BLaER1 treated with 17β-estradiol and CSF1 and Interleukin-3, amounts not matched to agents 10 nM and 100 nM (cell line): ENCODE measurements around the gene SLC39A11.
"Not testable (repeated sequence)": the region's sequence is repeated elsewhere in the genome, so short reads cannot be mapped to it uniquely, and the experiment has no call there.

Experiments
- H3K27ac ChIP-seq, 11 experiments: shearing (Covaris generic); formaldehyde crosslinking; 2 replicates each; pipeline ENCODE4 v1.8.1; 2022
- H3K27me3 ChIP-seq, 11 experiments: shearing (Covaris generic); formaldehyde crosslinking; 2 replicates each; pipeline ENCODE4 v1.8.1; 2022
- H3K36me3 ChIP-seq, 11 experiments: shearing (Covaris generic); formaldehyde crosslinking; 2 replicates each; pipeline ENCODE4 v1.8.1; 2022
- H3K4me1 ChIP-seq, 10 experiments: shearing (Covaris generic); formaldehyde crosslinking; 2 replicates each; pipeline ENCODE4 v1.8.1; 2022
- H3K4me2 ChIP-seq, 11 experiments: shearing (Covaris generic); formaldehyde crosslinking; 2 replicates each; pipeline ENCODE4 v1.8.1; 2022
- H3K4me3 ChIP-seq, 10 experiments: shearing (Covaris generic); formaldehyde crosslinking; 2 replicates each; pipeline ENCODE4 v1.8.1; 2022
- H3K9ac ChIP-seq, 11 experiments: shearing (Covaris generic); formaldehyde crosslinking; 2 replicates each; pipeline ENCODE4 v1.8.1; 2022
- H3K9me3 ChIP-seq, 11 experiments: shearing (Covaris generic); formaldehyde crosslinking; replicated peaks in 1 of 11; 2 replicates each; pipeline ENCODE4 v1.8.1; 2022
- H4K20me1 ChIP-seq, 11 experiments: shearing (Covaris generic); formaldehyde crosslinking; 2 replicates each; pipeline ENCODE4 v1.8.1; 2022
- Cebpa-rat ChIP-seq, 11 experiments: shearing (Covaris generic); IDR thresholded peaks; 2 replicates each; pipeline ENCODE4 v1.8.1; 2022

The SLC39A11 gene

DNA sequence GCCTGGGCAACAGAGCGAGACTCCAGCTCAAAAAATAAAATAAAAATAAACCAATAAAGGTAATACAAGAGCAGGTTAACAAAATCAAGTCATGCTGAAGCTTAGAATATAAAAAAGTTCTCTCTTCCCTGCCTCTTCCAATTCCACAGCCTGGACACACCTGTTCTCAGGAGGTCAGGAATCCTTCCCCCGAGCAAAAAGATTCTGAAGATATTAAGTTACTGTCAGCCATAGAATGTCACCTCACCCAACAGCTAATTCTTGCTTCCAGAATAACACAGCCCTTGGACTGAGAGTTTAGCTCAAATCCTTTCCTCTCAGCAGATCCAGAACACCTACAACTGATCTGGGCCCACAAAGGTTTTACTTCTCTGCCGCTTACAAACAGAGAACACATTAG, 27.1 kb downstream of the SLC39A11 start:
- Histone ChIP-seq H3K9me3 (peaks cover 3 to 41% (median 19%) of the 10 kb centered on the region in 11 experiments; a peak in 20 of 22 replicates), H3K4me2 (no peak overlapping the region), H3K4me1 (peaks cover 4 to 44% (median 37%) of the 10 kb centered on the region in 10 experiments; a peak in 17 of 20 replicates), H3K27ac (no peak overlapping the region), H3K36me3 (peaks cover 13 to 40% (median 37%) of the 10 kb centered on the region in 11 experiments; a peak in 20 of 22 replicates), H3K9ac (no peak overlapping the region), H3K4me3 (no peak overlapping the region), H3K27me3 (no peaks in the 10 kb centered on the region), H4K20me1 (peaks cover 0 to 3% (median 0%) of the 10 kb centered on the region in 11 experiments; a peak in 2 of 22 replicates)
- no peak for TF ChIP-seq Cebpa-rat (IDR thresholded peaks at IDR 0.05)

DNA sequence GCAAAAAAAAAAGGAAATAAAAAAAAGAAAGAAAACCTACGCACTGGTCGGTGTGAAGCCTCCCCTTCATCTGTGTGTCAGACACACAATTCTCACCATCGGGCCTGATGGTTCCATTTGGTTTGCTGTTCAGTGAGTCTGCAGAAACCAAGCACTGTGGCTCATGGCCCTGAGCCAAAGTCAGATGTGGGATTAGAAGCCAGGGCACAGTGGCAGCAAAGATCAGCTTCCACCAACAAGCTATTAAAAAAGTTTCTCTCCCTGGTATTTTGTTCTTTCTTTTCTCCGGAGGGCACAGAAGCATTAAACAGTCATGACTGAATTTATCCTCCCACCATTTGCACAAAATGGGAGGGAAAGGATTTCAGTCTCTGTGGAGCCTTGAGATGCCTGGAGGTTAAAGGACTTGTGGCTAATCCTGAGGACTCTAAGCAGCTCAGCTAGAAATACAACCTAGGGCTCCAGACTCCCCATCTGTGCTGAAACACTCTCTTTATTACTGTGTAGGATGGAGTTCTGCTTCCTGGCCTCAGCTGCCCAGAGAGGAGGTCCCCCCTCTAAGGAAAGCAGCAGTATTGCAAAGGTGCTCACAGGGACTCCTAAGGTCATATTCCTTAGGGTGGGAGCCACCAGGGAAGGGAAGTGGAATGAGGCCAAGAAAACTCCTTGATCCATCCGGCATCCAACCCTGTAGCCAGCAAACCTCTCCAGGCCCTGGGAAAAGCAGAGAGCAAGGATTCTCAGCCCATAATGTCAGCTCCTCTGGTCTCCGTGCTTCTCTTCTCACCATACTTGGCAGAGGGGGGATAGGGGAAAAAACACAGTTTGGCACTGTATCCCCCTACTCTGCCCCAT, 28.2 kb downstream of the SLC39A11 start:
- TF ChIP-seq Cebpa-rat (IDR thresholded peaks at IDR 0.05): no peak
- Histone ChIP-seq H3K4me3 (no peak overlapping the region), H3K27me3 (no peaks in the 10 kb centered on the region), H3K4me2 (peak overlapping the region in 8 of 11 experiments; percentile 11 to 47 (median 32); a peak in 15 of 22 replicates), H3K4me1 (peaks cover 4 to 34% (median 28%) of the 10 kb centered on the region in 10 experiments; a peak in 17 of 20 replicates), H3K9me3 (peaks cover 3 to 31% (median 10%) of the 10 kb centered on the region in 11 experiments; a peak in 16 of 22 replicates), H3K36me3 (peaks cover 12 to 40% (median 30%) of the 10 kb centered on the region in 11 experiments; a peak in 19 of 22 replicates), H3K27ac (no peak overlapping the region), H3K9ac (no peak overlapping the region), H4K20me1 (peaks cover 0 to 3% (median 0%) of the 10 kb centered on the region in 11 experiments; a peak in 2 of 22 replicates)

DNA sequence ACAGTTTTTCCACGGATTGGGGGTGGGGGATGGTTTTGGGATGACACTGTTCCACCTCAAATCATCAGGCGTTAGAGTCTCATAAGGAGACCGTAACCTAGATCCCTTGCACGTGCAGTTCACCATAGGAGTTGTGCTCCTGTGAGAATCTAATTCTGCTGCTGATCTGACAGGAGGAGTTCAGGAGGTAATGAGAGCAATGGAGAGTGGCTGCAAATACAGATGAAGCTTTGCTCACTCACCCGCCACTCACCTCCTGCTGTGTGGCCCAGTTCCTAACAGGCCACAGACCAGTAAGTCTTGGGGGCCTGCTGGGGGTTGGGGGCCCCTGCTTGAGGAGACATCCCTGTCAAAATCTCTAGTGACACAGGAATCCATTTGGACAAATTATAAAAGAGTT, 29.8 kb downstream of the SLC39A11 start:
- Histone ChIP-seq H3K9me3 (peaks cover 0 to 20% (median 10%) of the 10 kb centered on the region in 11 experiments; a peak in 12 of 22 replicates), H3K27ac (no peak overlapping the region), H3K27me3 (no peaks in the 10 kb centered on the region), H3K4me1 (peaks cover 4 to 22% (median 13%) of the 10 kb centered on the region in 10 experiments; a peak in 14 of 20 replicates), H3K9ac (no peak overlapping the region), H3K36me3 (peaks cover 8 to 36% (median 23%) of the 10 kb centered on the region in 11 experiments; a peak in 19 of 22 replicates), H4K20me1 (peaks cover 0 to 3% (median 0%) of the 10 kb centered on the region in 11 experiments; a peak in 2 of 22 replicates), H3K4me2 (no peak overlapping the region), H3K4me3 (no peak overlapping the region)
- TF ChIP-seq Cebpa-rat (IDR thresholded peaks at IDR 0.05): no peak

DNA sequence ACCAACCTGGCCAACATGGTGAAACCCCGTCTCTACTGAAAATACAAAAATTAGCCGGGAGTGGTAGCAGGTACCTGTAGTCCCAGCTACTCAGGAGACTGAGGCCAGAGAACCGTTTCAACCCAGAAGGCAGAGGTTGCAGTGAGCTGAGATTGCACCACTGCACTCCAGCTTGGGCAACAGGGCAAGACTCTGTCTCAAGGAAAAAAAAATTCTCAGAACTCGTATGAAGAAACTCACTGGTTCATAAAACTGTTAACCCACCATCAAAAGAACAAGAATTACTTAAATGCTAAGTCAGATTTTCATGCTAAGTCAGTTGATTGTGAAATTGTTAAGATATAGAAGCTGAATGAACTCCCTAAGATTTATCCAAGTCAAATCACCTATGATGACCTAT, 31.3 kb downstream of the SLC39A11 start:
- H3K36me3 ChIP-seq: peaks cover 0 to 20% (median 10%) of the 10 kb centered on the region in 11 experiments; a peak in 12 of 22 replicates
- H3K4me3 ChIP-seq: no peak overlapping the region
- TF ChIP-seq Cebpa-rat (IDR thresholded peaks at IDR 0.05): no peak
- H3K27ac ChIP-seq: no peak overlapping the region
- H3K4me1 ChIP-seq: peaks cover 4 to 21% (median 13%) of the 10 kb centered on the region in 10 experiments; a peak in 14 of 20 replicates
- peaks cover 0 to 3% (median 0%) of the 10 kb centered on the region in 11 experiments; a peak in 2 of 22 replicates for H4K20me1 ChIP-seq
- H3K27me3 ChIP-seq: no peaks in the 10 kb centered on the region
- no peak overlapping the region for H3K9ac ChIP-seq
- H3K9me3 ChIP-seq: peaks cover 0 to 7% (median under 1%) of the 10 kb centered on the region in 11 experiments; a peak in 8 of 22 replicates
- H3K4me2 ChIP-seq: no peak overlapping the region

DNA sequence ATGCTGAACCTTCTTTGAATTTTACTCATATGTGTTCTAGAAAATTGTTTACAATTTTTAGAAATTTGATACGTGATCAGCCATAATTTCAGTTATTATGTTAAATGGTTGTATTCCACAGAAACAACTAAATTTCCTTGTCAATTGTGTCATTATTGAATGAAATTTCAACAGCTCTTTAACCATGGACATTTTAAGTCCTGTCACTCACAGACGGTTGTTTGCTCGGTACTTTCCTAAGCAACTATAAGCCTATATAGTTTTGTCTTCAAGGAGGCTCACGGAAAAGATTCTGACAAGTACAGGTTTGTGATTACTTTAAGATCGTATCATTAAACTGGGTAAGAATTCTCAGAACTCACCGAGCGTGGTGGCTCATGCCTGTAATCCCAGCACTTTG, 31.8 kb downstream of the SLC39A11 start:
- peaks cover 4 to 21% (median 13%) of the 10 kb centered on the region in 10 experiments; a peak in 14 of 20 replicates for H3K4me1 ChIP-seq
- no peaks in the 10 kb centered on the region for H3K27me3 ChIP-seq
- no peak overlapping the region for H3K4me2 ChIP-seq
- H3K36me3 ChIP-seq: peaks cover 0 to 18% (median 7%) of the 10 kb centered on the region in 11 experiments; a peak in 10 of 22 replicates
- H3K9ac ChIP-seq: no peak overlapping the region
- peaks cover 0 to 7% (median 0%) of the 10 kb centered on the region in 11 experiments; a peak in 4 of 22 replicates for H3K9me3 ChIP-seq
- TF ChIP-seq Cebpa-rat (IDR thresholded peaks at IDR 0.05): no peak
- no peak overlapping the region for H3K27ac ChIP-seq
- H4K20me1 ChIP-seq: peaks cover 0 to 3% (median 0%) of the 10 kb centered on the region in 11 experiments; a peak in 2 of 22 replicates
- no peak overlapping the region for H3K4me3 ChIP-seq

DNA sequence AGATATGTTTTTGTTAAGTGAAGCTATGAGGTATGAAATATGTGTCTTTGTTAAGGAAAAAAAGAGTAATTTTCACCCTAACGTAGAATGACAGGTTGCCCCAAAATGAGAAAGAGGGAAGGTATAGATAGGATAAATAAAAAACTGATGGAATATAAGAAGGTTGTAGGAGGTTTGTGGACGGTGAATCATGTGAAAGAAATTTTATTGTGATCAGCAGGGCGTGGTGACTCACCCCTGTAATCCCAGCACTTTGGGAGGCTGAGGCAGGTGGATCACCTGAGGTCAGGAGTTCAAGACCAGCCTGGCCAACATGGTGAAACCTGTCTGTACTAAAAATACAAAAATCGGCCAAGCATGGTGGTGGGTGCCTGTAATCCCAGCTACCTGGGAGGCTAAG, 32.8 kb downstream of the SLC39A11 start:
- H3K36me3 ChIP-seq: peaks cover 0 to 16% (median 7%) of the 10 kb centered on the region in 11 experiments; a peak in 9 of 22 replicates
- not testable (repeated sequence) for H3K27me3 ChIP-seq, H3K27ac ChIP-seq, H3K4me2 ChIP-seq, H4K20me1 ChIP-seq, H3K4me3 ChIP-seq, H3K9ac ChIP-seq, H3K9me3 ChIP-seq
- H3K4me1 ChIP-seq: peaks cover 4 to 20% (median 12%) of the 10 kb centered on the region in 10 experiments; a peak in 14 of 20 replicates

DNA sequence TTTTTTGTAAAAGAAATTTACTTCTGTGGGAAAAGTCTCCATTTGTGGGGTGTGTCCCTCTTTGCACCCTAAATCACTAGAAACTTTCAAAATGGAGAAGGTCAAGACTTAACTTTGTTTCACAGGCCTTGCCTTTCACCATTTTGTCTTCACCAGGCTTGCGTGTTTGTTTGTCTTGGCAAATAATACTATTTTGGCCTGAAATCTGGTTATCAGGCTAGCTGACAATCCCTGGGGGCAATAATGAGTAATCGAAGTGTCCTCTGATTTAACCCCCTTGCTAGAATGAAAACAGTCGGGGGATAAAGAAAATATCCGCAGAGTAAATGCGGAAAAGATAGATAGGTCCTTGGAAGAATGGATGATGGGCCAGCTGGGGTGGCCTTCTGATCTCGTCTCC, 34.5 kb downstream of the SLC39A11 start:
- no peaks in the 10 kb centered on the region for H3K27me3 ChIP-seq
- H3K9me3 ChIP-seq: peaks cover 0 to 7% (median 0%) of the 10 kb centered on the region in 11 experiments; a peak in 4 of 22 replicates
- no peak for TF ChIP-seq Cebpa-rat (IDR thresholded peaks at IDR 0.05)
- peaks cover 0 to 16% (median 5%) of the 10 kb centered on the region in 10 experiments; a peak in 9 of 20 replicates for H3K4me1 ChIP-seq
- H3K4me2 ChIP-seq: no peak overlapping the region
- no peak overlapping the region for H3K4me3 ChIP-seq
- no peak overlapping the region for H3K27ac ChIP-seq
- no peaks in the 10 kb centered on the region; a peak in 1 of 22 replicates for H4K20me1 ChIP-seq
- peaks cover 0 to 14% (median 6%) of the 10 kb centered on the region in 11 experiments; a peak in 9 of 22 replicates for H3K36me3 ChIP-seq
- no peak overlapping the region for H3K9ac ChIP-seq

DNA sequence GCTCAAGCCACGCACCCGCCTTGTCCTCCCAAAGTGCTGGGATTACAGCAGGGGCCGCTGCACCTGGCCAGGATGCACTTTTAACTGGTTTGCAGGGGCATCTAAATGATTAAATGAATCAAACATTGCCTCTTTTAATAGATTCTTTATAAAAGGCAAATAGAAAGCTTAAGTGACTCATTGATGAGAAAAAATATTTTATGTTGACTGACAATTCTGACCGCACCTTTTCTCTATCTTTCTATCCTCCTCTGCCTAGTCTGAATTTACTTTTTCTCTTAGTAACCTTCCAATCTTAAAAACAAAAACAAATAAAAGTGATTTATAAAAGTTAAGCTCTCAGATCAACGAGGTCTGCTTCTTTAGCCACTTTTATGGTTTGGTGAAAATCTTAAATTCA, 35.3 kb downstream of the SLC39A11 start:
- Histone ChIP-seq H3K9me3 (no peaks in the 10 kb centered on the region), H4K20me1 (no peaks in the 10 kb centered on the region; a peak in 1 of 22 replicates), H3K4me1 (peaks cover 0 to 24% (median 13%) of the 10 kb centered on the region in 10 experiments; a peak in 12 of 20 replicates), H3K9ac (no peak overlapping the region), H3K4me3 (no peak overlapping the region), H3K27ac (no peak overlapping the region), H3K36me3 (peaks cover 0 to 7% (median 3%) of the 10 kb centered on the region in 11 experiments; a peak in 6 of 22 replicates), H3K27me3 (no peaks in the 10 kb centered on the region), H3K4me2 (no peak overlapping the region)
- TF ChIP-seq Cebpa-rat (IDR thresholded peaks at IDR 0.05): no peak

DNA sequence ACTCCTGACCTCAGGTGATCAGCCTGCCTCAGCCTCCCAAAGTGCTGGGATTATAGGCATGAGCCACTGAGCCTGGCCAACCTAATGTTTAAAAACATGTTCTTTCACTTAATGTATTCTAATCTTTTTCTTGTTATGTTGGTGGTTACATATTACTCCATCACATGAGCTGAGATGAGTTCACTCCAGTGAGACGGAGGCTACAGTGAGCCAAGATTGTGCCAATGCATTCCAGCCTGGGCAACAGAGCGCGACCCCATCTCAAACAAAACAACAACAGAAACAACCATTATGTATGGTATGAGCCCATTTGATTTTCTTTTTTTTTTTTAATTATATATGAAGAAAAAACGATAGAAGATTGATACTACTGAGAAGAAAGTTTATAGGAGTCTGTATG, 39.6 kb downstream of the SLC39A11 start:
- TF ChIP-seq Cebpa-rat (IDR thresholded peaks at IDR 0.05): no peak
- peaks cover 4 to 26% (median 14%) of the 10 kb centered on the region in 11 experiments; a peak in 13 of 22 replicates for H3K36me3 ChIP-seq
- no peak overlapping the region for H3K4me3 ChIP-seq
- H3K4me1 ChIP-seq: peaks cover 0 to 24% (median 16%) of the 10 kb centered on the region in 10 experiments; a peak in 12 of 20 replicates
- H3K9me3 ChIP-seq: peaks cover 0 to 5% (median 4%) of the 10 kb centered on the region in 11 experiments; a peak in 7 of 22 replicates
- H3K27ac ChIP-seq: no peak overlapping the region
- no peak overlapping the region for H3K9ac ChIP-seq
- H4K20me1 ChIP-seq: no peaks in the 10 kb centered on the region; a peak in 2 of 22 replicates
- peak overlapping the region in 6 of 11 experiments; percentile 6 to 40 (median 25); a peak in 10 of 22 replicates for H3K4me2 ChIP-seq
- no peaks in the 10 kb centered on the region for H3K27me3 ChIP-seq
